Fibroblast of pulmonary artery (primary cell): ENCODE data around the gene A3GALT2.

ENCODE experiments used
- DNase-seq: peaks from one replicate; pipeline ENCODE4 v3.0.0-alpha.2; 2010; ENCODE audit warnings: low read depth
- H3K4me3 ChIP-seq: replicated peaks from 2 replicates; pipeline ENCODE4 v1.5.1; 2011; ENCODE audit warnings: low read depth, mild to moderate bottlenecking, control low read depth, low read length, moderate library complexity
- TF ChIP-seq, protein P1 (sequence below): IDR thresholded peaks from 2 replicates; pipeline ENCODE4 v1.5.1; 2011; ENCODE audit warnings: mild to moderate bottlenecking, control low read depth, low read length, inconsistent platforms; ENCODE audit errors: missing control alignments

Gene A3GALT2

GRCh38 chr1:33263890-33264504, 56.9 kb downstream of the A3GALT2 start:
- no peak for DNase-seq
- TF ChIP-seq, protein P1, sequence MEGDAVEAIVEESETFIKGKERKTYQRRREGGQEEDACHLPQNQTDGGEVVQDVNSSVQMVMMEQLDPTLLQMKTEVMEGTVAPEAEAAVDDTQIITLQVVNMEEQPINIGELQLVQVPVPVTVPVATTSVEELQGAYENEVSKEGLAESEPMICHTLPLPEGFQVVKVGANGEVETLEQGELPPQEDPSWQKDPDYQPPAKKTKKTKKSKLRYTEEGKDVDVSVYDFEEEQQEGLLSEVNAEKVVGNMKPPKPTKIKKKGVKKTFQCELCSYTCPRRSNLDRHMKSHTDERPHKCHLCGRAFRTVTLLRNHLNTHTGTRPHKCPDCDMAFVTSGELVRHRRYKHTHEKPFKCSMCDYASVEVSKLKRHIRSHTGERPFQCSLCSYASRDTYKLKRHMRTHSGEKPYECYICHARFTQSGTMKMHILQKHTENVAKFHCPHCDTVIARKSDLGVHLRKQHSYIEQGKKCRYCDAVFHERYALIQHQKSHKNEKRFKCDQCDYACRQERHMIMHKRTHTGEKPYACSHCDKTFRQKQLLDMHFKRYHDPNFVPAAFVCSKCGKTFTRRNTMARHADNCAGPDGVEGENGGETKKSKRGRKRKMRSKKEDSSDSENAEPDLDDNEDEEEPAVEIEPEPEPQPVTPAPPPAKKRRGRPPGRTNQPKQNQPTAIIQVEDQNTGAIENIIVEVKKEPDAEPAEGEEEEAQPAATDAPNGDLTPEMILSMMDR: no peak
- no peak overlapping the region for H3K4me3 ChIP-seq

DNA sequence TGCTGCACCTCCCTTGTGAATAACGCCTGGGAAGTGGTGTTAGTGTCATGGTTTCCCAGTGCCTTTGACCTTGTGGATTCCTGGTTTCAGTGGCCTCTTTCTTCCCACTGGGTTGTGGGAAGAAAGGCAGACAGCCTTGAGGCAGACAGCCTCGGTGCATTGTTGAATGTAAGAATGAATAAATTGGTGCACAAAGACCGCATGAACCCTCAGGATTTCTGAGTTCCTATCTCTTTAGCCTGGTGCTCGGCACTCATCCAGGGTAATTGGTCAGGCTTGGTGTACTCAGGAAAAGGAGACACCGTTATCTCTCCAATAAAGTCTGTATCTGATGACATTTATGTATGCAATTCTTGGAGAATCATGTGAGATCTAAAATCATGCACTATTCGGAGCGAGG, 59.6 kb downstream of the A3GALT2 start:
- DNase-seq: no peak
- TF ChIP-seq, protein P1: no peak
- no peak overlapping the region for H3K4me3 ChIP-seq

GRCh38 chr1:33260439-33260838, 60.5 kb downstream of the A3GALT2 start:
- DNase-seq: no peak
- no peak overlapping the region for H3K4me3 ChIP-seq

GRCh38 chr1:33259879-33260278, 61.0 kb downstream of the A3GALT2 start:
- TF ChIP-seq, protein P1: no peak
- DNase-seq: no peak
- no peak overlapping the region for H3K4me3 ChIP-seq

More at GRCh38 chr1:33260439-33260838, 60.5 kb downstream of the A3GALT2 start:
- TF ChIP-seq, protein P1: no peak

- TF ChIP-seq, protein P1: no peak
- no peak overlapping the region for H3K4me3 ChIP-seq
- DNase-seq: no peak
Observed at GRCh38 chr1:33258788-33259274, 62.1 kb downstream of the A3GALT2 start.

GRCh38 chr1:33257772-33258712, 62.9 kb downstream of the A3GALT2 start:
- H3K4me3 ChIP-seq: peak overlapping the region; percentile 82
- no peak for DNase-seq
- TF ChIP-seq, protein P1: no peak
